Spinal cord (tissue), 10 donors: Measurements from ENCODE around the gene CSTF3. TPM values are rescaled to one million over a fixed set of nuclear protein-coding genes. Genes with fewer than 3 reads are reported as not detected.
"Not testable (repeated sequence)": the region's sequence is repeated elsewhere in the genome, so short reads cannot be mapped to it uniquely, and the experiment has no call there.

Experiments used
- DNase-seq, 6 donors: peaks; one replicate each; pipeline versions ENCODE4 v3.0.0 to v3.0.0-alpha.2; 2013 to 2015; ENCODE audit warnings: low spot score in 6 of 6, low read depth in 4 of 6
- H3K27ac ChIP-seq: one replicate; pipeline ENCODE4 v1.5.1; 2013; ENCODE audit warnings: low read depth, low read length, control low read depth
- H3K27me3 ChIP-seq: one replicate; pipeline ENCODE4 v1.6.1; 2013; ENCODE audit warnings: low read length; ENCODE audit not compliant: control insufficient read depth, insufficient read depth
- H3K36me3 ChIP-seq: one replicate; pipeline ENCODE4 v1.6.1; 2013; ENCODE audit warnings: low read length; ENCODE audit not compliant: control insufficient read depth, insufficient read depth
- H3K4me1 ChIP-seq: one replicate; pipeline ENCODE4 v1.6.1; 2013; ENCODE audit warnings: low read length; ENCODE audit not compliant: control insufficient read depth, insufficient read depth
- H3K4me3 ChIP-seq: one replicate; pipeline ENCODE4 v1.5.1; 2013; ENCODE audit warnings: low read depth, low read length, control low read depth
- H3K9me3 ChIP-seq: one replicate; pipeline ENCODE4 v1.6.1; 2013; ENCODE audit warnings: low read length; ENCODE audit not compliant: control insufficient read depth, insufficient read depth
- WGBS: methylation state at CpG from one replicate; pipeline ENCODE4 v1.1.5; 2013; ENCODE audit warnings: missing lambda C conversion rate; ENCODE audit not compliant: insufficient coverage; 5-methylcytosine and 5-hydroxymethylcytosine counted together
- polyA plus RNA-seq, 2 donors: library from polyadenylated mRNA; unstranded; fragments of 120-200 nt; gene quantifications; one replicate each; pipeline ENCODE4 v1.2.1, GENCODE V29; 2013; ENCODE audit not compliant: insufficient read length in 2 of 2
- total RNA-seq, 2 donors: library from RNA; depleted of rRNA in 1 of 2; stranded (reverse); fragments of 120-200 nt in 1 of 2; fragments of >200 nt in 1 of 2; gene quantifications; one replicate each; pipeline versions ENCODE4 v1.2.3 to v1.2.4, GENCODE V29; 2013 to 2014
- donor health status: healthy.

CSTF3 gene
- total and polyA plus RNA-seq, 4 donors: 24.3 to 75.3 (median 55.2) TPM

DNA sequence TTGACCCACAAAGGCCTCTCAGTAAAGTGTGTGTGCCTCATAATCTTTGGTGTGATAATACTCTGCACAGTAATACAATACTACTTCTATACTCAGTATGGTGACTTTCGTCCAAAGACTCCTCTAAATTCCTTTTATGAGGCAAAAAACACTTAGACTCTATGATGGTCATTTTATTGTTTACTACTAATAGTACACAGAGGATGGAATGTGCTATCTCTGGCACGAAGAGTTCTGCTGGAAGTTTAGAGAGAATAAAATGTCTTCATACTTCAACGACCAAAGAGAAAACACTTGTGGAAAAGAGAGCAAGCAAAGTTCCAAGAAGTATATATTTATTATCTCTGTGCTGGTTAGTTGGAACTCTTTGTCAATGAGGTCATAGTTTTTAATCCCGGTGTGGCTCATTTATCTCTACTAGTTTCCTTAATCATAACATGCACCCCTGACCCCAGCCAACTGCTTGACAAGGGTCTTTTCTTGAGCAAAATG, 7.5 kb upstream of the CSTF3 start:
- WGBS: no CpG with 5 or more reads among the region's 4 CpGs
- no peak for DNase-seq
- Histone ChIP-seq H3K4me3 (no peak overlapping the region), H3K27me3 (no peaks in the 10 kb centered on the region), H3K27ac (peak overlapping the region; percentile 22), H3K9me3 (no peaks in the 10 kb centered on the region), H3K4me1 (no peaks in the 10 kb centered on the region), H3K36me3 (no peaks in the 10 kb centered on the region)

DNA sequence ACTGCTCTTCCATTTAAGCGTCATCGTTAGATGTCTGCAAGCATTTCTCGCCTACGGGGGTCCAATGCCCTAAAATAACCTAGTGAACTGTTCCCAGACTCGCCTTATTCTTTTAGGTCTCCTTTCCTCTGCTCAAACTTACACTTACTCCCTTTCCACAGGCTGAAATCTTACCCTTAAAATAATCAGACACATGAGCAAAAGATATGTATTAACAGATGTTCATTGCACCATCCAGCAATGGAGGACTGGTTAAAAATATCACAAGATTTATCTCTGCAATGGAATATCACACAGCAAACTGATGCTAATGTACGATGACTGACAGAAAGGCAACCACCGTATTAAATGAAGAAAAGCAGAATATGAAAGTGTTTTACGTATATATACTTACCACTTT, 1.6 kb upstream of the CSTF3 start:
- Histone ChIP-seq H3K4me1 (peaks cover 13% of the 10 kb centered on the region), H3K9me3 (no peaks in the 10 kb centered on the region), H3K27me3 (no peaks in the 10 kb centered on the region), H3K27ac (no peak overlapping the region), H3K36me3 (peaks cover 4% of the 10 kb centered on the region), H3K4me3 (no peak overlapping the region)
- WGBS: 95% methylated on average over 4 of the region's 8 CpGs
- no peak for DNase-seq

DNA sequence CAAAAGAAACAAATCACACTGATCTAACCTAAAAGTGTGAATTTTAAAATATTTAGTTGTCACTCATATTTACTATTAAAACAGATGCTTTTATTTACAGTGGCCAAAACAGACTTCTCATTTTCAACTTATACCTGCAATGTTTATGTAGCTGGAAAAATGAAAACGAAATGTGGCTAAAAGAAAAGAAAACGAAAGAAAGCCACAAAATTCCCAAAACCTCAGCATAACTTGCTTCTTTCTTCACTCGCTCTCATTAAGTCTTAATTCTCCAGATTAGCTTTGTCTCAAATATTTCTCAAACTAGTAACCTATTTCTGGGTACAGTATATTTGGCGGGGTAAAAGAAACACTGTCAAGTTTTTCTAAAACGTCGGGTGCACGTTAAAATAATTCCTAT, 693 bp downstream of the CSTF3 start:
- H3K27ac ChIP-seq: peak overlapping the region; percentile 95
- WGBS: no CpG with 5 or more reads among the region's 7 CpGs
- H3K4me1 ChIP-seq: peaks cover 15% of the 10 kb centered on the region
- no peaks in the 10 kb centered on the region for H3K27me3 ChIP-seq
- H3K36me3 ChIP-seq: peaks cover 4% of the 10 kb centered on the region
- no peaks in the 10 kb centered on the region for H3K9me3 ChIP-seq
- H3K4me3 ChIP-seq: peak overlapping the region; percentile 94
- DNase-seq: no peak

DNA sequence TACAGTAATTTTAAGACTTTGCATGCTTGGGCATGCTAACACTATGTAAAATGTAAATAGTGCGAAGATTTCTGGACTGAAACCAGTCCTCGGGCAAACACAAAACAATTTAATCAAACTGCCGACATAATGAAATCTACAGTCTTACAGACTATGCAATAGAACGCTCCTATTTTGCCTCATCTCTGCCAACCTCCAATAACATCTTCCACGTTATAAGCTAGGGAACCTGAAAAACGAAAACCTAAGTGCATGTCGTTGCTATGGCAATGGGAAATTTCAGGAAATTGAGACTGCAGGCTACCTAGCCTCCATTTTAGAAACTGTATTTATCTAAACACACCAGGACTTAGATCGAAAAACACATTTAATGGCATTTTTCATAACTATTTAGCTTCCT, 1.1 kb downstream of the CSTF3 start:
- H3K4me3 ChIP-seq: peak overlapping the region; percentile 94
- H3K9me3 ChIP-seq: no peaks in the 10 kb centered on the region
- H3K27me3 ChIP-seq: no peaks in the 10 kb centered on the region
- H3K4me1 ChIP-seq: peaks cover 15% of the 10 kb centered on the region
- H3K27ac ChIP-seq: no peak overlapping the region
- DNase-seq: peak; percentile 13 to 89 (median 24)
- WGBS: 0% methylated on average over 2 of the region's 8 CpGs
- peaks cover 4% of the 10 kb centered on the region for H3K36me3 ChIP-seq

DNA sequence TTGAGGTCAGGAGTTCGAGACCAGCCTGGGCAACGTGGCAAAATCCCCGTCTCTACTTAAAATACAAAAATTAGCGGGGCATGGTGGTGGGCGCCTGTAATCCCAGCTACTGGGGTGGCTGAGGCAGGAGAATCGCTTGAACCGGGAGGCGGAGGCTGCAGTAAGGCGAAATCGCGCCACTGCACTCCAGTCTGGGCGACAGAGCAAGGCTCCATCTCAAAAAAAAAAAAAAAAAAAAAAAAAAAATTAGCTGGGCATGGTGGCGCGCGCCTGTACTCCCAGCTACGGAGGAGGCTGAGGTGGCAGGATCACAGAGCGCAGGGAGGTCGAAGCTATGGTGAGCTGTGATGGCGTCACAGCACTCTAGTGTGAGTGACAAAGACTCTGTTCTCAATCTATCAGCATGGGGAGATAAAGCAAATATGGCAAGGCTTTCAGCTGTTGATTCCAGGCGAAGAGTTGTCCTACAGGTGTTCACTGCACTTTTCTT, 1.9 kb downstream of the CSTF3 start:
- not testable (repeated sequence) for H3K36me3 ChIP-seq, H3K27me3 ChIP-seq, H3K27ac ChIP-seq, DNase-seq, H3K9me3 ChIP-seq
- WGBS: 82% methylated on average over 11 of the region's 20 CpGs
- Histone ChIP-seq H3K4me3 (peak overlapping the region; percentile 94), H3K4me1 (peaks cover 15% of the 10 kb centered on the region)

DNA sequence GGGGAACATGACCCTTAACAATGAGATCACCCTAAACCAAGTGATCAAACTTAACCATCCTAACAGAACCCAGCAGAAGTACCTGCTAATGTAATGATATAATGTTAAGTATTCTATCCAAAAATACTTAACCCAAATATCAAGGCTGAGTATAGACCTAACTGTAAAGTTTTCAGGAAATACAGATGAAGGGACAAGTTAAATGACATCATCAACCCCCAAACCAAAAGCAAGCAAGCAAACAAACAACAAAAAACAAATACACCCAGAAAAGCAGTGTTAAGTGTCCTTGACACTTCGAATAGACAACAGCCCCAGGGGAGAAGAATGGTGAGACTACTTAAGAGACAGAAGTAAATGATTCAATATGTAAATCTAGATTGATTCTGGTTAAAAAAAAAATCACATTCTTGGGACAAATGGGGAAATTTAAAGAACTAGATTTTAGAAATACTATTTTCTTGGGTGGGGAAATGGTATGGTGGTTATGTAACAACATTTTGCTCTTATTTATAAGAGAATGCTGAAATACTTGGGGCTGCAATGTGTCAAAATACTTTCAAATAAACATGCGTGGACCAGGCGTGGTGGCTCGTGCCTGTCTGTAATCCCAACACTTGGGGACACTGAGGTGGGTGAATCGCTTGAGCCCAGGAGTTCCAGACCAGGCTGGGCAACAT, 2.5 kb downstream of the CSTF3 start:
- 81% methylated on average over 4 of the region's 5 CpGs for WGBS
- no peak overlapping the region for H3K4me3 ChIP-seq
- DNase-seq: no peak

DNA sequence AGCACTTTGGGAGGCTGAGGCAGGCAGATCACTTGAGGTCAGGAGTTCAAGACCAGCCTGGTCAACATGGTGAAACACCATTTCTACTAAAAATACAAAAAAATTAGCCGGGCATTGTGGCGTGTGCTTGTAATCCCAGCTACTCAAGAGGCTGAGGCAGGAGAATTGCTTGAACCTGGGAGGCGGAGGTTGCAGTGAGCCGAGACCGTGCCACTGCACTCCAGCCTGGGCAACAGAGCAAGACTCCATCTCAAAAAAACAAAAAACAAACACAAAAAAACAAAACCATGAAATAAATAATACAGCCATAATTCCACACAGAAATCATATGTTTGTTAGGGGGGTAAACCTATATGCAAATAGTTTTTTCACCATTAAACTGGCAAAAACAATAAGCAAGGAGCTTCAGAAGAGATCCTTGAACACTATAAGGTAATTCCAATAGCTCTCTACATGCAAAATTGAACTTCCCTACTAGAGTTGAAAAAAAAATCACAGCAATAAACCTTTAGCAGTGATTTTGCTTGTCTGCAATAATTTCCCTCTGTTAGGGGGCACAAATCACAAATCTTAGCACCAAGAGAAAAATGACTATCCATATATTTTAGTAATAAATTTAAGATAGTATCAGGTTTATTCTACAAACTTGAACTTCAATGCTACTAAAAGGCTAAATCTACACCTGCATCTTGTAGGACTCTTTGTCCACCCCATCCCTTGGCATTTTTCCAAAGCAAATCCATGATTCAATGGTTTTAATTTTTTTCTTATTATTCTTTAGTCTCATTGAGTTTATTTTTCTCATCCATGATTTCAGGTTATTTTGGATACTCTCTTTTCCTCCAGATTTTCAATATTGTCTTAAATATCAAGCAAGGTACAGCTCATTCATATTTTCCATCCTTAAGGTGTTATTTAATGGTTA, 3.9 kb downstream of the CSTF3 start:
- WGBS: no CpG with 5 or more reads among the region's 5 CpGs
- Histone ChIP-seq H3K4me1 (peaks cover 15% of the 10 kb centered on the region), H3K9me3 (no peaks in the 10 kb centered on the region), H3K36me3 (peaks cover 4% of the 10 kb centered on the region), H3K27me3 (no peaks in the 10 kb centered on the region), H3K4me3 (no peak overlapping the region), H3K27ac (no peak overlapping the region)
- DNase-seq: no peak

More for the DNA sequence above, 2.5 kb downstream of the CSTF3 start:
- Histone ChIP-seq H3K27me3 (no peaks in the 10 kb centered on the region), H3K27ac (no peak overlapping the region), H3K9me3 (no peaks in the 10 kb centered on the region), H3K36me3 (peaks cover 4% of the 10 kb centered on the region), H3K4me1 (peaks cover 15% of the 10 kb centered on the region)

DNA sequence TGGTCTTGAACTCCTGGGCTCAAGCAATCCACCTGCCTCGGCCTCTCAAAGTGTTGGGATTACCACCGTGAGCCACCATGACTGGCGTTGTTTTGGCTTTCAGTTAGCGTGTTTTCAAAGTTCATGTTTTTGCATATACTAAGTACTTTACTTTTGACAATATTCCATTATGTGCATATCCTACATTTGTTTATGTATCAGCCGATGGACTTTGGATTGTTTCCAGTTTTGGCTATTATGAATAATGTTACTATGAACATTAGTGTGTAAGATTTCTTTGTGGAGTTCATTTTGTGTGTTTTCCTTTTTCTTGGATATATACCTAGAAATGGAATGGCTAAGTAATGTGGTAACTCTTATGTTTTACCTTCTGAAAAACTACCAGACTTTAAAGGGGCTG, 9.9 kb downstream of the CSTF3 start:
- Histone ChIP-seq H3K36me3 (peaks cover 4% of the 10 kb centered on the region), H3K4me1 (no peaks in the 10 kb centered on the region), H3K9me3 (no peaks in the 10 kb centered on the region), H3K27me3 (no peaks in the 10 kb centered on the region), H3K27ac (no peak overlapping the region), H3K4me3 (no peak overlapping the region)
- no CpG with 5 or more reads among the region's 5 CpGs for WGBS
- DNase-seq: no peak

DNA sequence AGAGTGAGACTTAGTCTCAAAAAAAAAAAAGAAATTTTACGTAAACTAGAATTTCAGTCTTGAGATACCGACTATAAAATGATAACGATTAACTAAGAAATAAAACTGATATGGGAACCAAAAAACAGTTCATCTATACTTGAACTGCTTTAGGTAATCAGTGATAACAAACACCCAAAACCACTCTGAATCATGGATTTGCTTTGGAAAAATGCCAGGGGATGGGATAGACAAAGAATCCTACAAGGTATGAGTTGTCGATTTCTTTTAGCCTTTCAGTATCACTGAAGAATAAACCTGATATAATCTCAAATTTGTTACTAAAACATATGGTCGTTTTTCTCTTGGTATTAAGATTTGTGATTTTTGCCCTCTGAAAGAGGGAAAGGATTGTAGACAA, 13.7 kb downstream of the CSTF3 start:
- peaks cover 4% of the 10 kb centered on the region for H3K36me3 ChIP-seq
- WGBS: no CpG with 5 or more reads among the region's 5 CpGs
- H3K4me1 ChIP-seq: no peaks in the 10 kb centered on the region
- H3K9me3 ChIP-seq: no peaks in the 10 kb centered on the region
- H3K4me3 ChIP-seq: no peak overlapping the region
- H3K27me3 ChIP-seq: no peaks in the 10 kb centered on the region
- DNase-seq: no peak
- no peak overlapping the region for H3K27ac ChIP-seq
